Activated T-cell treated with anti-CD3 and anti-CD28 coated beads, Interleukin-2, amount 50 U/mL, for 4 hours (primary cell): ENCODE measurements around the gene TMEM263. TPM values are rescaled to one million over a fixed set of nuclear protein-coding genes. Genes with fewer than 3 reads are reported as not detected.

Source experiments
- total RNA-seq, 3 donors: library from RNA; stranded (reverse); gene quantifications; one replicate each; pipeline ENCODE4 v1.2.1, GENCODE V29; 2021

Gene TMEM263
- total RNA-seq, 3 donors from 2014 or later = 13.5 to 16.2 (median 16.1) TPM

Other genes starting within 250 kb of the TMEM263 start
- 1 to 10 TPM; 7.4 to 8.6 (median 8.1) TPM for gene RIC8B, start 181.2 kb upstream of the TMEM263 start, total RNA-seq
- 1 to 10 TPM; 3.5 to 4.1 (median 3.8) TPM for gene MTERF2, start 31.2 kb downstream of the TMEM263 start, total RNA-seq
- gene CRY1, start 137.6 kb downstream of the TMEM263 start, total RNA-seq = 10 to 100 TPM; 30.5 to 34.4 (median 30.5) TPM